Endothelial cell of umbilical vein (primary cell): ENCODE data around the gene FRMD4A.

Experiments
- CTCF ChIP-seq, 2 donors: IDR thresholded peaks; 1 replicate in 1 of 2; 2 replicates in 1 of 2; pipeline ENCODE4 v1.5.1; 2011; ENCODE audit warnings: low read length in 2 of 2, mild to moderate bottlenecking in 2 of 2, moderate library complexity in 2 of 2, control low read depth in 1 of 2, inconsistent platforms in 1 of 2, low read depth in 1 of 2; ENCODE audit not compliant: insufficient read depth in 1 of 2; ENCODE audit errors: extremely low read depth in 1 of 2
- EZH2 ChIP-seq: IDR thresholded peaks from 2 replicates; pipeline ENCODE4 v1.6.1; 2012; ENCODE audit warnings: borderline replicate concordance, low read depth, mild to moderate bottlenecking, moderate library complexity, low read length, inconsistent platforms; ENCODE audit not compliant: severe bottlenecking
- FOS ChIP-seq: IDR thresholded peaks from 2 replicates; pipeline ENCODE4 v1.6.1; 2011; ENCODE audit warnings: mild to moderate bottlenecking, low read length, moderate library complexity, borderline replicate concordance; ENCODE audit not compliant: insufficient read depth
- JUN ChIP-seq: IDR thresholded peaks from 2 replicates; pipeline ENCODE4 v1.6.1; 2011; ENCODE audit warnings: borderline replicate concordance, low read depth; ENCODE audit not compliant: insufficient read length, insufficient read depth
- MYC ChIP-seq: IDR thresholded peaks from one replicate; pipeline ENCODE4 v1.6.1; 2011; ENCODE audit warnings: mild to moderate bottlenecking, low read depth, low read length
- POLR2A ChIP-seq: IDR thresholded peaks from 2 replicates; pipeline ENCODE4 v1.6.1; 2012; ENCODE audit warnings: low read depth, mild to moderate bottlenecking, control low read depth, low read length

- TF ChIP-seq CTCF (IDR thresholded peaks at IDR 0.05; ENCODE audit: extremely low read depth in 1 of 2, insufficient read depth in 1 of 2, low read depth in 1 of 2, low read length in 2 of 2) = no peak
- TF ChIP-seq POLR2A = no peak
- peak; percentile 53 for TF ChIP-seq JUN
- TF ChIP-seq FOS = no peak
- TF ChIP-seq MYC = no peak
- TF ChIP-seq EZH2 = no peak
Measured at GRCh38 chr10:13853854-13854253, 476.9 kb downstream of the FRMD4A start.
